HepG2 (cell line): ENCODE measurements around the gene AASS.

Source experiments
- REST ChIP-seq, 2 experiments: IDR thresholded peaks; 2 replicates each; pipeline ENCODE4 v1.6.1; 2011 to 2012; ENCODE audit warnings: low read length in 2 of 2, borderline replicate concordance in 1 of 2, low read depth in 1 of 2, mild to moderate bottlenecking in 1 of 2, moderate library complexity in 1 of 2
- ZNF124 ChIP-seq: sonication (generic); formaldehyde crosslinking; IDR thresholded peaks from 2 replicates; pipeline ENCODE4 v1.4.0; 2020; ENCODE audit warnings: missing genetic modification reagents

- TF ChIP-seq REST (IDR thresholded peaks at IDR 0.05; ENCODE audit: borderline replicate concordance in 1 of 2, low read depth in 1 of 2, low read length in 2 of 2): no peak
- no peak for TF ChIP-seq ZNF124
Measured at GRCh38 chr7:122038904-122039303, 105.1 kb downstream of the AASS start.
